NCI-H1092 (cell line): ENCODE measurements around the gene SCG3.

ENCODE experiments used
- DNase-seq: peaks from one replicate; lab custom pipeline; 2025; lab: John Stamatoyannopoulos, UW

Gene SCG3

GRCh38 chr15:51758645-51759044 lies 77.3 kb downstream of the SCG3 start:
- peak; percentile 14 for DNase-seq

GRCh38 chr15:51759557-51760070 lies 78.3 kb downstream of the SCG3 start:
- DNase-seq = no peak

DNA sequence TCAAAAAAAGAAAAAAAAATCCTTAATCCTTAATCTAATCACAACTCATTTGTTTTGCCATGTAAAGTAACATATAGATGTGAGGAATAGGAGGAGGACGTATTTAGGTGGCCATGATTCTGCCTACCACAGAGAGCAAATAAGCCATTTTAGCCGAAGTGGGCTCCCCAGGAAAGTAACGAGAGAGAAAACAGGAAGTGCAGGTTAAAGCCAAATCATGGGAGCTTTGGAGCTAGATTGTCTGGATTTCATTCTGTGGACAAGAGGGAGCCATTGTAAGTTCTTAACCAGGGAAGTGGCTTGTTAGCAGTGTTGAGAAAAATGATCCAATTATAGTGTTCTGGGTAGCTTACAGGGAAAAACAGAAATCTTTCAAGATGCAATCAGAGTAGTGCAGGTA lies 79.5 kb downstream of the SCG3 start:
- DNase-seq = no peak

GRCh38 chr15:51765751-51766150 lies 84.4 kb downstream of the SCG3 start:
- DNase-seq = no peak

DNA sequence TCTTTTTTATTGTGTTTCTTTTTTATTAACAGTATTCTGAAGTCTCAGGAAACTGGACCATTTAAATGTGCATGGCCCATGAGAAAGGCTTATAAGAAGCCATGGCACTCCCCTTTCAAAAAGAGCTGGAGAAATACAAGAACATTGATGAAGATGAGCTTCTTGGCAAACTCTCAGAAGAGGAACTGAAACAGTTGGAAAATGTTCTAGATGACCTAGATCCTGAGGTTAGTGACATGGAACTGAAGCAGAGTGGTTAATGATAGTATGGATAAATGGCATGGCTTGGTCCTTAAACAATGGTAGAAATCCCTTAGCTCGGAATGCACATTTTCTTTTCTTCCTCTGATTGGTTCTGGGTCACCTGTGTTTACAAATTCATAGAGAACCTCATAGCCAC lies 85.0 kb downstream of the SCG3 start:
- no peak for DNase-seq

DNA sequence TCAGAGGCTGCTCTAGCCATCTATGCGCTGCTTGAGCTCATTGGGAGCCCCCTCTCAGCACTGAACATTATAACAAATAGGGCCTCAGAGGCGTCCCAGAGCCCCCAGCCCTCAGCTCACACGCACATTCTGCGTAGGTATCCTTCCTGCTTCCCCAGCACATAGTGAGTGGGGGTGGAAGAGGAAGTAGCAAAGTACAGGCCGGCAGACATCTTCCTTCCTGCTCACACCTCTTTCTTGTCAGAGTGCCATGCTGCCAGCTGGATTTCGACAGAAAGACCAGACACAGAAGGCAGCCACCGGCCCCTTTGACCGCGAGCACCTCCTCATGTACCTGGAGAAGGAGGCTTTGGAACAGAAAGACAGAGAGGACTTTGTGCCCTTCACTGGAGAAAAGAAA lies 86.7 kb downstream of the SCG3 start:
- DNase-seq = no peak
